SKM-1 (cell line): ENCODE results near the gene CDS2.

Source experiments
- DNase-seq: peaks from one replicate; lab custom pipeline; 2025; ENCODE audit not compliant: unreplicated experiment; lab: John Stamatoyannopoulos, UW

CDS2 gene

GRCh38 chr20:5178046-5178445 is 51.2 kb downstream of the CDS2 start:
- no peak for DNase-seq

GRCh38 chr20:5180421-5180820 is 53.6 kb downstream of the CDS2 start:
- DNase-seq, result no peak

- no peak for DNase-seq
These were observed 54.1 kb downstream of the CDS2 start for GRCh38 chr20:5180933-5181332.

GRCh38 chr20:5181492-5181891 is 54.7 kb downstream of the CDS2 start:
- no peak for DNase-seq

- no peak for DNase-seq
These were observed 55.1 kb downstream of the CDS2 start for GRCh38 chr20:5181958-5182357.

- DNase-seq, result no peak
These were observed 55.9 kb downstream of the CDS2 start for GRCh38 chr20:5182615-5183254.

GRCh38 chr20:5183731-5184474 is 57.1 kb downstream of the CDS2 start:
- no peak for DNase-seq

- DNase-seq, result no peak
These were observed 57.9 kb downstream of the CDS2 start for GRCh38 chr20:5184684-5185083.

GRCh38 chr20:5187122-5187521 is 60.3 kb downstream of the CDS2 start:
- DNase-seq, result no peak

- DNase-seq, result no peak
These were observed 61.9 kb downstream of the CDS2 start for GRCh38 chr20:5188736-5189135.

GRCh38 chr20:5189917-5190316 is 63.1 kb downstream of the CDS2 start:
- no peak for DNase-seq

- DNase-seq, result no peak
These were observed 63.6 kb downstream of the CDS2 start for GRCh38 chr20:5190444-5190843.

GRCh38 chr20:5191829-5192569 is 65.2 kb downstream of the CDS2 start:
- peak; percentile 2 for DNase-seq

- no peak for DNase-seq
These were observed 66.0 kb downstream of the CDS2 start for GRCh38 chr20:5192570-5193431.

- DNase-seq, result no peak
These were observed 68.8 kb downstream of the CDS2 start for GRCh38 chr20:5195655-5196054.

GRCh38 chr20:5196149-5196548 is 69.3 kb downstream of the CDS2 start:
- no peak for DNase-seq

- no peak for DNase-seq
These were observed 70.5 kb downstream of the CDS2 start for GRCh38 chr20:5197270-5197827.

- no peak for DNase-seq
These were observed 71.2 kb downstream of the CDS2 start for GRCh38 chr20:5197847-5198650.

GRCh38 chr20:5198651-5198924 is 71.8 kb downstream of the CDS2 start:
- no peak for DNase-seq

- DNase-seq, result no peak
These were observed 76.6 kb downstream of the CDS2 start for GRCh38 chr20:5203380-5203779.
